Measurements from ENCODE around the gene VEGFB. TPM values are rescaled to one million over a fixed set of nuclear protein-coding genes. Genes with fewer than 3 reads are reported as not detected.

VEGFB gene
- total RNA-seq, 4 donors from 2014 or later = 56.1 to 75.0 (median 65.5) TPM

- Histone ChIP-seq H3K4me3 (no peak overlapping the region), H3K9me3 (no peaks in the 10 kb centered on the region), H3K4me1 (peaks cover 82% of the 10 kb centered on the region), H3K36me3 (peaks cover 7% of the 10 kb centered on the region), H3K27ac (no peak overlapping the region), H3K27me3 (no peaks in the 10 kb centered on the region)
- TF ChIP-seq POLR2AphosphoS5 (IDR thresholded peaks at IDR 0.05) (no peak), POLR2A (IDR thresholded peaks at IDR 0.05) (no peak), CTCF (IDR thresholded peaks at IDR 0.05) (no peak), EP300 (IDR thresholded peaks at IDR 0.05) (no peak)
- DNase-seq (ENCODE audit: low spot score in 2 of 2) = no peak
- 66% methylated on average over 8 of the region's 8 CpGs for WGBS
These were observed 1.4 kb upstream of the VEGFB start for GRCh38 chr11:64232967-64233315.

DNA sequence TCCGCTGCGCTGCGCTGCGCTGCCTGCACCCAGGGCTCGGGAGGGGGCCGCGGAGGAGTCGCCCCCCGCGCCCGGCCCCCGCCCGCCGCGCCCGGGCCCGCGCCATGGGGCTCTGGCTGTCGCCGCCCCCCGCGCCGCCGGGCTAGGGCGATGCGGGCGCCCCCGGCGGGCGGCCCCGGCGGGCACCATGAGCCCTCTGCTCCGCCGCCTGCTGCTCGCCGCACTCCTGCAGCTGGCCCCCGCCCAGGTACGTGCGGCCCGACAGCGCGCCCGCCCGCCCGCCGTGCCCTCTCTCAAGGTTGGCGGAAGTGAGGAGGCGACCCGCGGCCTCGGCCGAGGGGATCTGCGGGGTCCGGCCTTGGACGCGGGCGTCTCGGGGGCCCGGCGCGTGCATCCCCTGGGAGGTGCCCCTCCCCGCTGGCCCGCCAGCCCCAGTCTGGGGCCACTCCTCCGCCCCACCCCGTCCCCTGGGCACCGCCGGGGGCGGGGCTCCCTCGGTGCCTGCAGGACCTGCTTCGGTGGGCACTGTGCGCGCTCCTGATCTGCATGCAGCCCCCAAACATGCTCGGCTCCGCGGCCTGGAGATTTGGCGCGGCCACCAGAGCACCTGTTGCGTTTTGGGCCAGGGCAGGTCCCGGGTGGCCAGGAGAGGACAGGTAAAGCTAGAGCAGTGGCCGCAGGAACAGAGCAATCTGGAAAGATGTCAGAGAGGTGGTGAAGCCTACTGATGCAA, 429 bp downstream of the VEGFB start:
- Histone ChIP-seq H3K9me3 (no peaks in the 10 kb centered on the region), H3K27ac (peak overlapping the region; percentile 86), H3K36me3 (peaks cover 20% of the 10 kb centered on the region), H3K4me1 (peaks cover 91% of the 10 kb centered on the region), H3K27me3 (no peaks in the 10 kb centered on the region), H3K4me3 (peak overlapping the region; percentile 73)
- WGBS = 7% methylated on average over 3 of the region's 80 CpGs
- no peak for TF ChIP-seq EP300 (IDR thresholded peaks at IDR 0.05)
- no peak for TF ChIP-seq POLR2A (IDR thresholded peaks at IDR 0.05)
- no peak for TF ChIP-seq POLR2AphosphoS5 (IDR thresholded peaks at IDR 0.05)
- TF ChIP-seq CTCF (IDR thresholded peaks at IDR 0.05) = no peak
- DNase-seq (ENCODE audit: low spot score in 2 of 2) = no peak

- H3K4me1 ChIP-seq = peaks cover 91% of the 10 kb centered on the region
- no peak for TF ChIP-seq POLR2A (IDR thresholded peaks at IDR 0.05)
- no peak for TF ChIP-seq POLR2AphosphoS5 (IDR thresholded peaks at IDR 0.05)
- no peak for TF ChIP-seq CTCF (IDR thresholded peaks at IDR 0.05)
- no peak for TF ChIP-seq EP300 (IDR thresholded peaks at IDR 0.05)
- H3K27me3 ChIP-seq = no peaks in the 10 kb centered on the region
- no peaks in the 10 kb centered on the region for H3K9me3 ChIP-seq
- 80% methylated on average over 11 of the region's 12 CpGs for WGBS
- H3K36me3 ChIP-seq = peaks cover 20% of the 10 kb centered on the region
- H3K4me3 ChIP-seq = peak overlapping the region; percentile 73
- DNase-seq (ENCODE audit: low spot score in 2 of 2) = no peak
- peak overlapping the region; percentile 86 for H3K27ac ChIP-seq
These were observed 1.2 kb downstream of the VEGFB start for GRCh38 chr11:64235437-64236161.

DNA sequence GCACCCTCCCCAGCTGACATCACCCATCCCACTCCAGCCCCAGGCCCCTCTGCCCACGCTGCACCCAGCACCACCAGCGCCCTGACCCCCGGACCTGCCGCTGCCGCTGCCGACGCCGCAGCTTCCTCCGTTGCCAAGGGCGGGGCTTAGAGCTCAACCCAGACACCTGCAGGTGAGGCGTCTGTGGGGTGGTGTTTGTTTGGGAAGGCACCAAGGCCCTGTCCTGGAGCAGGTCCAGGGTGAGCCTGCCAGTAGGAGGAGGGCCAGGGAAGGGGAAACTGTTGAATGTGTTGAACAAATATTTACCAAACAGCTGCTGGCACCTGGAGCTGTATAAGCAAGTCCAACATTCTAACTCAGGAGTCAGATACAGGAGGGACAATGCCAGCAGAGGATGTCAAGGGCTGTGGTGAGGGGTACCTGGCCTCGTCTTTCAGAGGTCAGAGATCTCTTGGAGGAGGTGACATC, 3.1 kb downstream of the VEGFB start:
- 58% methylated on average over 11 of the region's 12 CpGs for WGBS
- Histone ChIP-seq H3K9me3 (no peaks in the 10 kb centered on the region), H3K4me1 (peaks cover 81% of the 10 kb centered on the region), H3K27me3 (no peaks in the 10 kb centered on the region), H3K4me3 (peak overlapping the region; percentile 9), H3K27ac (peak overlapping the region; percentile 69), H3K36me3 (peaks cover 20% of the 10 kb centered on the region)
- no peak for TF ChIP-seq CTCF (IDR thresholded peaks at IDR 0.05)
- no peak for TF ChIP-seq POLR2A (IDR thresholded peaks at IDR 0.05)
- no peak for TF ChIP-seq EP300 (IDR thresholded peaks at IDR 0.05)
- no peak for TF ChIP-seq POLR2AphosphoS5 (IDR thresholded peaks at IDR 0.05)
- DNase-seq (ENCODE audit: low spot score in 2 of 2) = peak in 1 of 2 donors; percentile 81

- Histone ChIP-seq H3K9me3 (no peaks in the 10 kb centered on the region), H3K36me3 (peaks cover 20% of the 10 kb centered on the region), H3K4me1 (peaks cover 81% of the 10 kb centered on the region), H3K4me3 (no peak overlapping the region), H3K27ac (peak overlapping the region; percentile 69), H3K27me3 (no peaks in the 10 kb centered on the region)
- no peak for DNase-seq (ENCODE audit: low spot score in 2 of 2)
- no peak for TF ChIP-seq EP300 (IDR thresholded peaks at IDR 0.05)
- no peak for TF ChIP-seq POLR2A (IDR thresholded peaks at IDR 0.05)
- TF ChIP-seq POLR2AphosphoS5 (IDR thresholded peaks at IDR 0.05) = no peak
- no peak for TF ChIP-seq CTCF (IDR thresholded peaks at IDR 0.05)
- WGBS = 79% methylated on average over 3 of the region's 9 CpGs
These were observed 3.7 kb downstream of the VEGFB start for GRCh38 chr11:64238076-64238475.
